RWPE2 (cell line): ENCODE results near the gene ZNF629.
A peak's percentile ranks its signal among the peaks of the same experiment; 100 is the strongest.

Experiments used
- ATAC-seq: fragments of 200-7000 bp; cut with Tn5 transposase; 3 replicates; pipeline ENCODE4 v1.9.1; 2021; ENCODE audit warnings: low read depth
- DNase-seq: peaks from one replicate; pipeline ENCODE4 v3.0.0-alpha.2; 2020; ENCODE audit warnings: low spot score
- H3K27ac ChIP-seq: fragments of 450-650 bp; 2 replicates; pipeline ENCODE4 v1.5.1; 2017; ENCODE audit warnings: mild to moderate bottlenecking; ENCODE audit not compliant: poor library complexity, severe bottlenecking
- H3K27me3 ChIP-seq: fragments of 250-450 bp; sonication (Bioruptor Pico); 2 replicates; pipeline ENCODE4 v1.5.1; 2021; ENCODE audit warnings: mild to moderate bottlenecking, moderate library complexity; ENCODE audit not compliant: insufficient read depth, poor library complexity, severe bottlenecking
- H3K36me3 ChIP-seq: fragments of 250-450 bp; sonication (Bioruptor Pico); 2 replicates; pipeline ENCODE4 v1.5.1; 2020; ENCODE audit warnings: low read depth, mild to moderate bottlenecking, moderate library complexity
- H3K4me1 ChIP-seq: fragments of 250-450 bp; sonication (Bioruptor Pico); 2 replicates; pipeline ENCODE4 v1.5.1; 2021; ENCODE audit warnings: mild to moderate bottlenecking, moderate library complexity; ENCODE audit not compliant: insufficient read depth, poor library complexity, severe bottlenecking
- H3K4me3 ChIP-seq: fragments of 250-450 bp; sonication (Bioruptor Pico); 2 replicates; pipeline ENCODE4 v1.5.1; 2021; ENCODE audit warnings: mild to moderate bottlenecking, moderate library complexity; ENCODE audit not compliant: severe bottlenecking
- H3K9me3 ChIP-seq: fragments of 250-450 bp; sonication (Bioruptor Pico); 2 replicates; pipeline ENCODE4 v1.5.1; 2021; ENCODE audit warnings: mild to moderate bottlenecking, moderate library complexity; ENCODE audit not compliant: severe bottlenecking
- TF ChIP-seq, protein P1 (sequence below): fragments of 450-650 bp; IDR thresholded peaks from one replicate; pipeline ENCODE4 v1.5.1; 2017; ENCODE audit warnings: mild to moderate bottlenecking, moderate library complexity; ENCODE audit not compliant: poor library complexity, severe bottlenecking

Gene ZNF629

DNA sequence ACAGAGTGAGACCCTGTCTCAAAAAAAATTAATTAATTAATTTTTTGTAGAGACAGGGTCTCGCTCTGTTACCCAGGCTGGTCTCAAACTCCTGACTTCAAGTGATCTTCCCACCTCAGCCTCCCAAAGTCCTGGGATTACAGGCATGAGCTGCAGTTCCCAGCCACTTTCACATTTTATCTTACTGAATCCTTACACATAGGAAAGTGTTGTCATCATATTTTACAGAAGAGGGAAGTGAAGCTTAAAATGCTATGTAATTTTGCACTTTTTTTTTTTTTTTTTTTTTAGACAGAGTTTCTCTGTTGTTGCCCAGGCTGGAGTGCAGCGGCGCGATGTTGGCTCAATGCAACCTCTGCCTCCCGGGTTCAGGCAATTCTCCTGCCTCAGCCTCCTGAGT is 21.1 kb upstream of the ZNF629 start:
- Histone ChIP-seq H3K4me1 (no peaks in the 10 kb centered on the region), H3K36me3 (no peaks in the 10 kb centered on the region), H3K4me3 (no peak overlapping the region), H3K27ac (no peak overlapping the region), H3K9me3 (no peaks in the 10 kb centered on the region), H3K27me3 (no peaks in the 10 kb centered on the region)
- ATAC-seq (no peak), DNase-seq (no peak)
- TF ChIP-seq, protein P1, sequence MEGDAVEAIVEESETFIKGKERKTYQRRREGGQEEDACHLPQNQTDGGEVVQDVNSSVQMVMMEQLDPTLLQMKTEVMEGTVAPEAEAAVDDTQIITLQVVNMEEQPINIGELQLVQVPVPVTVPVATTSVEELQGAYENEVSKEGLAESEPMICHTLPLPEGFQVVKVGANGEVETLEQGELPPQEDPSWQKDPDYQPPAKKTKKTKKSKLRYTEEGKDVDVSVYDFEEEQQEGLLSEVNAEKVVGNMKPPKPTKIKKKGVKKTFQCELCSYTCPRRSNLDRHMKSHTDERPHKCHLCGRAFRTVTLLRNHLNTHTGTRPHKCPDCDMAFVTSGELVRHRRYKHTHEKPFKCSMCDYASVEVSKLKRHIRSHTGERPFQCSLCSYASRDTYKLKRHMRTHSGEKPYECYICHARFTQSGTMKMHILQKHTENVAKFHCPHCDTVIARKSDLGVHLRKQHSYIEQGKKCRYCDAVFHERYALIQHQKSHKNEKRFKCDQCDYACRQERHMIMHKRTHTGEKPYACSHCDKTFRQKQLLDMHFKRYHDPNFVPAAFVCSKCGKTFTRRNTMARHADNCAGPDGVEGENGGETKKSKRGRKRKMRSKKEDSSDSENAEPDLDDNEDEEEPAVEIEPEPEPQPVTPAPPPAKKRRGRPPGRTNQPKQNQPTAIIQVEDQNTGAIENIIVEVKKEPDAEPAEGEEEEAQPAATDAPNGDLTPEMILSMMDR, result no peak

DNA sequence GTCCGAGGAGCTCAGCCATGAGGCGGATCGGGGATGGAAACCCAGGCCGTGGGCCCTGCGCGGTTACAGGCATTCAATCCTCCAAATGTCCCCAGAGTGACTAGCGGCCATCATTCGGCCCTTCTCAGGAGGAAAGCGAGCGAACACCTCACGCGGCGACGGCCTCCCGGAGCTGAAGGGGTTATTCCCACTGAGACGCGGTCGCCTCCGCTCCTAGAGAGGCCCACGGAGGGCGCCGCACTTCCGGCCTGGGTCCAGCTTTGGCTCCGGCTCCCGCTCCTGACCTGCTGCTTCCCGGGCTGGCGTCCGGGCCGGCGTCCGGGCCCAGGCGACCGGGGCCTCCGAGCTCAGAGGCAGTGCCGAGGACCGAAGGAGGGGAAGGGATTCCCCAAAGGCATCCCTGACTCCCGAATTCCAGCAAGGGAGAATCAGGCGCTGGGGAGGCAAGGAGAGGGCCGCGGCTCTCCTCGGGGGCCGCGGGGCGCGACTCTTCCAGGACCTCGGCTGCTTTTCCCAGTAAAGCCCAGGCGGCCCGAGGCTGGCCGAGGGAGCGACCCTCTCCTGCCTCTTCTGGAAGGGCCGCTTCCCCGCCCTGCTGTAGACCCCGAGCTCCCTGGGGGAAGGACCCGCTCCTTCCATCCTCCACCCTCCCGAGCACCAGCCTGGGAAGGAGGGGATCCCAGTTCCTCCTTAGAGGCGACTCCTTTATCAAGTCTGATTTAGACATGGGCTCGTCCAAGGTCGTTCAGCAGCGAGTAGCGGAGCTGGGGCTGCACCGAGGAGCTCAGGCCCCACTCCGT is 18.6 kb upstream of the ZNF629 start:
- TF ChIP-seq, protein P1, result no peak
- no peaks in the 10 kb centered on the region for H3K36me3 ChIP-seq
- DNase-seq, result no peak
- ATAC-seq, result peak; percentile 93
- H3K9me3 ChIP-seq, result no peaks in the 10 kb centered on the region
- no peaks in the 10 kb centered on the region for H3K27me3 ChIP-seq
- peak overlapping the region; percentile 55 for H3K27ac ChIP-seq
- peak overlapping the region; percentile 64 for H3K4me3 ChIP-seq
- H3K4me1 ChIP-seq, result no peaks in the 10 kb centered on the region

DNA sequence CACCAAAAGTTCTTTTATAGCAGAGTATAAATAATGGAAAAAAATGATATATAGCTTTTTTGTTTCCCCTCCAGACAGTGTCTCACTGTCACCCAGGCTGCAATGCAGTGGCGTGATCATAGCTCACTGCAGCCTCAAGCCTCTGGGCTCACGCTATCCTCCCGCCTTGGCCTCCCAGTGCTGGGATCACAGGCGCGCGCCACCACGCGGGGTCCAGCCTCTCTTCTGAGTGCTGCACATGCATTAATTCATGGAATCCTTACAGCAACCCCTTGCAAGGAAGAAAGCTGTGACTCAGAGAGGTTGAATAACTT is 18.0 kb upstream of the ZNF629 start:
- TF ChIP-seq, protein P1, result no peak
- Histone ChIP-seq H3K4me3 (peak overlapping the region; percentile 64), H3K27me3 (no peaks in the 10 kb centered on the region), H3K27ac (peak overlapping the region; percentile 55), H3K4me1 (no peaks in the 10 kb centered on the region), H3K36me3 (no peaks in the 10 kb centered on the region), H3K9me3 (no peaks in the 10 kb centered on the region)
- ATAC-seq, result no peak
- DNase-seq, result no peak

DNA sequence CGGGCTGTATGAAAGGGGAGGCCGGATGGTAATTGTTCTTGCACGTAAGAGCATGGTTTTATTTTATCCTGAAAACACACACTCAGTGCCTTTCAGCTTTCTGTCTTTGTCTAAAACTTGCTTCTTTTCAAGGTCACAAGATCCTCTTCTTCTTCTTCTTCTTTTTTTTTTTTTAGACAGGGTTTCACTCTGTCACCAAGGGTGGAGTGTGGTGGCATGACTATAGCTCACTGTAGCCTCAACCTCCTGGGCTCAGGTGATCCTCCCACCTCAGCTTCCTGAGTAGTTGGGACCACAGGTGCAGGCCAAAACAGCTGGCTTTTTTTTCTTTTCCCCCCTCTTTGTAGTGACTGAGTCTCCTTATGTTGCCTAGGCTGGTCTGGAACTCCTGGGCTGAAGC is 15.9 kb upstream of the ZNF629 start:
- H3K36me3 ChIP-seq, result no peaks in the 10 kb centered on the region
- TF ChIP-seq, protein P1, result no peak
- H3K4me1 ChIP-seq, result no peaks in the 10 kb centered on the region
- DNase-seq (no peak), ATAC-seq (no peak)
- no peaks in the 10 kb centered on the region for H3K27me3 ChIP-seq
- H3K27ac ChIP-seq, result no peak overlapping the region
- no peaks in the 10 kb centered on the region for H3K9me3 ChIP-seq
- no peak overlapping the region for H3K4me3 ChIP-seq

DNA sequence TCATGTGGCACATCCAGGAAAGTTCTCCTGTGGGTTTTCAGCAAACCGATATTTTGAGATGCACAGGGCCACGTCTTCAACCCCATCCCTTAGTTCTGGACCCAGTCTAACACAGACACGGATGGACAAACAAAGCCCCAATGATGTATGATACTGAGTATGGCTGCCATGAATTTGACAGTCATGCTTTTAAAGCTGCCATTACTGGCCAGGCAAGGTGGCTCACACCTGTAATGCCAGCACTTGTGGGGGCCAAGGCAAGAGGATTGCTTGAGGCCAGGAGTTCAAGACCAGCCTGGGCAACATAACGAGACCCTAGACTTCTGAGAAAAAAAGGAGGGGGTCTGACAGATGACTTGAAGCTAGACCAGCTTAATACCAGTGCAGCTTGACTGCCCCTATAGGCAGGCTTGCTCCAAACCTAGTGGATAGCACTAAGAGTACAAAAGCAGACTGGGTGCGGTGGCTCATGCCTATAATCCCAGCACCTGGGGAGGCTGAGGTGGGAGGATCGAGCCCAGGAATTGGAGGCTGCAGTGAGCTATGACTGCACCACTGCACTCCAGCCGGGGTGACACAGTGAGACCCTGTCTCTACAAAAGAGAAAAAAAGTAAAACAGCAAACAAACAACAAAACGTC is 10.8 kb upstream of the ZNF629 start:
- TF ChIP-seq, protein P1, result peak; percentile 12
- no peaks in the 10 kb centered on the region for H3K36me3 ChIP-seq
- H3K4me3 ChIP-seq, result no peak overlapping the region
- H3K4me1 ChIP-seq, result no peaks in the 10 kb centered on the region
- DNase-seq, result no peak
- H3K9me3 ChIP-seq, result no peaks in the 10 kb centered on the region
- peak; percentile 69 for ATAC-seq
- H3K27ac ChIP-seq, result no peak overlapping the region
- no peaks in the 10 kb centered on the region for H3K27me3 ChIP-seq
